ENCODE measurements around the gene FYN. TPM values are rescaled to one million over a fixed set of nuclear protein-coding genes. Genes with fewer than 3 reads are reported as not detected.

The FYN gene
- total RNA-seq, 1 donor from 2014 or later, result 260 TPM

DNA sequence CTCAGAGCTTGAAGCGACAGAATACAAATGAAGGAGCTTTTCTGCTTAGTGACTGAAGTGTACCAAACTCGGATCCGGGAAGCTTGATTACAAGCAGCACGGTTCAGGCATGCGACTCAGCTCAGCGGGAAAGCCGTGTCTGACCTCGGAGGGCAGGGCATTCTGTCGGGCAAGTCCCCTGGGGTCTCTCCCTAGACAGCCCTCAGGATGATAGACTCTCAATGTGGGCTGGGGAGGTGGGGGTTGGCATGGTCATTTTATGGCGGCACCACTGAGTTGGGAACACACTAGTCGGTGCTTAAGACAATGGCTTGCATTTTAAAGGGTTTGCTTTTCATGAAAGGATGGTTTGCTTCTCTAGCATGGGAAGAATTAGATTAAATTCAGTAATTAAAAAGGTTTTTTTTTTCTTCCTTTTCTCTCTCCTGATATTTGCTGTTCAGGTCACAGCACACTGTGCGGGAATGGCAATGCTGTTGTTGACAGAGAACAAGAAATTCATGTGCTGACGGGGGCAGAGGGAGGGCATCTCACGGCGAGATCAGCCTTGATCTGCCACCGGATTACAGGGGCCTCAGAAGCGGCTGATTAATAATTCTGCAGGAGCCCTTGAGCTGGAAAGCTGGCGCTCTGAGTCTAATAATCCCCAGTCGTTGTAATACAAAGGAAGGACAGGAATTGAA, 186.9 kb downstream of the FYN start:
- Mint-ChIP-seq H3K4me1 (peaks cover 48% of the 10 kb centered on the region), H3K27me3 (ENCODE audit: low read depth) (no peaks in the 10 kb centered on the region), H3K36me3 (ENCODE audit: low read depth) (peaks cover 39% of the 10 kb centered on the region), H3K27ac (ENCODE audit: unreplicated experiment) (peak overlapping the region; percentile 88), H3K9me3 (no peaks in the 10 kb centered on the region), H3K4me3 (peak overlapping the region; percentile 55)
- peak; percentile 48 for DNase-seq (ENCODE audit: low read depth, low spot score)
- TF ChIP-seq, protein P1, sequence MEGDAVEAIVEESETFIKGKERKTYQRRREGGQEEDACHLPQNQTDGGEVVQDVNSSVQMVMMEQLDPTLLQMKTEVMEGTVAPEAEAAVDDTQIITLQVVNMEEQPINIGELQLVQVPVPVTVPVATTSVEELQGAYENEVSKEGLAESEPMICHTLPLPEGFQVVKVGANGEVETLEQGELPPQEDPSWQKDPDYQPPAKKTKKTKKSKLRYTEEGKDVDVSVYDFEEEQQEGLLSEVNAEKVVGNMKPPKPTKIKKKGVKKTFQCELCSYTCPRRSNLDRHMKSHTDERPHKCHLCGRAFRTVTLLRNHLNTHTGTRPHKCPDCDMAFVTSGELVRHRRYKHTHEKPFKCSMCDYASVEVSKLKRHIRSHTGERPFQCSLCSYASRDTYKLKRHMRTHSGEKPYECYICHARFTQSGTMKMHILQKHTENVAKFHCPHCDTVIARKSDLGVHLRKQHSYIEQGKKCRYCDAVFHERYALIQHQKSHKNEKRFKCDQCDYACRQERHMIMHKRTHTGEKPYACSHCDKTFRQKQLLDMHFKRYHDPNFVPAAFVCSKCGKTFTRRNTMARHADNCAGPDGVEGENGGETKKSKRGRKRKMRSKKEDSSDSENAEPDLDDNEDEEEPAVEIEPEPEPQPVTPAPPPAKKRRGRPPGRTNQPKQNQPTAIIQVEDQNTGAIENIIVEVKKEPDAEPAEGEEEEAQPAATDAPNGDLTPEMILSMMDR (conservative IDR thresholded peaks at IDR 0.05), result no peak

- DNase-seq (ENCODE audit: low read depth, low spot score), result no peak
- H3K27ac Mint-ChIP-seq (ENCODE audit: unreplicated experiment), result peak overlapping the region; percentile 69
- peaks cover 49% of the 10 kb centered on the region for H3K4me1 Mint-ChIP-seq
- TF ChIP-seq, protein P1 (conservative IDR thresholded peaks at IDR 0.05), result no peak
- H3K36me3 Mint-ChIP-seq (ENCODE audit: low read depth), result peaks cover 32% of the 10 kb centered on the region
- no peaks in the 10 kb centered on the region for H3K9me3 Mint-ChIP-seq
- peak overlapping the region; percentile 55 for H3K4me3 Mint-ChIP-seq
- no peaks in the 10 kb centered on the region for H3K27me3 Mint-ChIP-seq (ENCODE audit: low read depth)
Measured at GRCh38 chr6:111685526-111685925, 187.7 kb downstream of the FYN start.

GRCh38 chr6:111685058-111685457, 188.2 kb downstream of the FYN start:
- Mint-ChIP-seq H3K27ac (ENCODE audit: unreplicated experiment) (peak overlapping the region; percentile 69), H3K4me1 (peaks cover 49% of the 10 kb centered on the region), H3K4me3 (peak overlapping the region; percentile 1), H3K9me3 (no peaks in the 10 kb centered on the region), H3K27me3 (ENCODE audit: low read depth) (no peaks in the 10 kb centered on the region), H3K36me3 (ENCODE audit: low read depth) (peaks cover 28% of the 10 kb centered on the region)
- TF ChIP-seq, protein P1 (conservative IDR thresholded peaks at IDR 0.05), result no peak
- DNase-seq (ENCODE audit: low read depth, low spot score), result no peak

GRCh38 chr6:111683749-111684267, 189.4 kb downstream of the FYN start:
- Mint-ChIP-seq H3K36me3 (ENCODE audit: low read depth) (peaks cover 22% of the 10 kb centered on the region), H3K27me3 (ENCODE audit: low read depth) (no peaks in the 10 kb centered on the region), H3K4me3 (peak overlapping the region; percentile 1), H3K9me3 (no peaks in the 10 kb centered on the region), H3K27ac (ENCODE audit: unreplicated experiment) (no peak overlapping the region), H3K4me1 (peaks cover 59% of the 10 kb centered on the region)
- TF ChIP-seq, protein P1 (conservative IDR thresholded peaks at IDR 0.05), result no peak
- no peak for DNase-seq (ENCODE audit: low read depth, low spot score)

DNA sequence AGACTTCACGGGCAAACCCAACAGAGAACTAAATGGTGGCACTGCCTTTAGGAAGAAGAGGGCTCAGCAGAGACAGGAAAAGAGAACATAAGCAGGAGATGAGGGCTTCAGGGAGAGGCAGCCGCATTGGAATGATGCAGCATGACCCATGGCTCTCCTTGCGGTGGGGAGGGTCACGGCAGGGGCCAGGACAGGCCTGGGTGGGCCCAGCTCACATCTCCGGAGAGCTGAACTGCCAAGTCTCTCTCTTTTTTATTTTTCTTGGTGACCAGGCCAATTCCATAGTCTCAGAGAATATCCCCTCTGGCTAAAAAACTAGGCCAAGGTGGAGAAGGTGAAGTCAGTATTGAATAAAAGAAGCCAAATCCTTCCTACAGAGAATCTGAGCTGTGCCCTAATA, 190.1 kb downstream of the FYN start:
- peaks cover 63% of the 10 kb centered on the region for H3K4me1 Mint-ChIP-seq
- H3K27me3 Mint-ChIP-seq (ENCODE audit: low read depth), result no peaks in the 10 kb centered on the region

More for the DNA sequence above, 190.1 kb downstream of the FYN start:
- H3K27ac Mint-ChIP-seq (ENCODE audit: unreplicated experiment), result no peak overlapping the region
- no peak overlapping the region for H3K4me3 Mint-ChIP-seq
- TF ChIP-seq, protein P1 (conservative IDR thresholded peaks at IDR 0.05), result no peak
- no peak for DNase-seq (ENCODE audit: low read depth, low spot score)
- H3K36me3 Mint-ChIP-seq (ENCODE audit: low read depth), result peaks cover 22% of the 10 kb centered on the region
- H3K9me3 Mint-ChIP-seq, result no peaks in the 10 kb centered on the region
